DND-41 (cell line): ENCODE data around the gene PUM2.

Experiments
- ATAC-seq: fragments of 200-7000 bp; cut with Tn5 transposase; 3 replicates; pipeline ENCODE4 v1.9.1; 2021; ENCODE audit warnings: low read depth; ENCODE audit not compliant: insufficient read depth
- DNase-seq: peaks from one replicate; pipeline ENCODE4 v3.0.0-alpha.2; 2020
- H2AFZ ChIP-seq: 2 replicates; pipeline ENCODE4 v1.6.0; 2012; ENCODE audit warnings: low read depth, low read length
- H3K27ac ChIP-seq: 2 replicates; pipeline ENCODE4 v1.5.1; 2012; ENCODE audit warnings: low read length, inconsistent platforms
- H3K27me3 ChIP-seq: fragments of 200-600 bp; sonication (generic); 2 replicates; pipeline ENCODE4 v1.6.0; 2012; ENCODE audit warnings: low read length, mild to moderate bottlenecking, inconsistent platforms; ENCODE audit not compliant: insufficient read depth, poor library complexity
- H3K36me3 ChIP-seq: 2 replicates; pipeline ENCODE4 v1.5.1; 2012; ENCODE audit warnings: low read length, inconsistent platforms; ENCODE audit not compliant: insufficient read depth
- H3K4me1 ChIP-seq: 2 replicates; pipeline ENCODE4 v1.5.1; 2012; ENCODE audit warnings: mild to moderate bottlenecking, low read length; ENCODE audit not compliant: insufficient read depth
- H3K4me2 ChIP-seq: 2 replicates; pipeline ENCODE4 v1.6.0; 2012; ENCODE audit warnings: mild to moderate bottlenecking, moderate library complexity, low read length, inconsistent platforms; ENCODE audit not compliant: insufficient read depth
- H3K4me3 ChIP-seq, 2 experiments: fragments of 200-600 bp in 1 of 2; shearing (Covaris generic) in 1 of 2; 2 replicates each; pipeline ENCODE4 v1.5.1; 2012 to 2016; ENCODE audit warnings: inconsistent platforms in 2 of 2, low read length in 2 of 2, mild to moderate bottlenecking in 2 of 2, low read depth in 1 of 2, moderate library complexity in 1 of 2
- H3K79me2 ChIP-seq: 2 replicates; pipeline ENCODE4 v1.6.0; 2012; ENCODE audit warnings: low read length, inconsistent platforms; ENCODE audit not compliant: insufficient read depth
- H3K9ac ChIP-seq: 2 replicates; pipeline ENCODE4 v1.6.0; 2012; ENCODE audit warnings: low read depth, mild to moderate bottlenecking, inconsistent platforms, low read length, moderate library complexity
- H3K9me3 ChIP-seq: 2 replicates; pipeline ENCODE4 v1.5.1; 2012; ENCODE audit warnings: low read length, moderate library complexity, mild to moderate bottlenecking, inconsistent platforms; ENCODE audit not compliant: insufficient read depth, severe bottlenecking
- H4K20me1 ChIP-seq: 2 replicates; pipeline ENCODE4 v1.6.0; 2012; ENCODE audit warnings: low read length; ENCODE audit not compliant: insufficient read depth
- EZH2 ChIP-seq: IDR thresholded peaks from 3 replicates; pipeline ENCODE4 v1.6.1; 2012; ENCODE audit warnings: borderline replicate concordance, low read depth, mild to moderate bottlenecking, moderate library complexity, low read length, inconsistent platforms; ENCODE audit not compliant: severe bottlenecking
- TF ChIP-seq, protein P1 (sequence below): IDR thresholded peaks from 2 replicates; pipeline ENCODE4 v1.5.1; 2012; ENCODE audit warnings: borderline replicate concordance, low read length, moderate library complexity, mild to moderate bottlenecking; ENCODE audit not compliant: poor library complexity, severe bottlenecking; ENCODE audit errors: extremely low read depth

PUM2 gene

GRCh38 chr2:20200697-20201555 lies 149.7 kb downstream of the PUM2 start:
- no peaks in the 10 kb centered on the region for H3K36me3 ChIP-seq
- H3K79me2 ChIP-seq, result no peaks in the 10 kb centered on the region
- no peaks in the 10 kb centered on the region for H3K27me3 ChIP-seq
- no peak for ATAC-seq
- H3K4me1 ChIP-seq, result no peaks in the 10 kb centered on the region
- H3K9me3 ChIP-seq, result no peaks in the 10 kb centered on the region
- H3K9ac ChIP-seq, result no peak overlapping the region
- H4K20me1 ChIP-seq, result peaks cover 6% of the 10 kb centered on the region; the same call in 1 of the 2 replicates
- no peak for TF ChIP-seq EZH2
- TF ChIP-seq, protein P1, sequence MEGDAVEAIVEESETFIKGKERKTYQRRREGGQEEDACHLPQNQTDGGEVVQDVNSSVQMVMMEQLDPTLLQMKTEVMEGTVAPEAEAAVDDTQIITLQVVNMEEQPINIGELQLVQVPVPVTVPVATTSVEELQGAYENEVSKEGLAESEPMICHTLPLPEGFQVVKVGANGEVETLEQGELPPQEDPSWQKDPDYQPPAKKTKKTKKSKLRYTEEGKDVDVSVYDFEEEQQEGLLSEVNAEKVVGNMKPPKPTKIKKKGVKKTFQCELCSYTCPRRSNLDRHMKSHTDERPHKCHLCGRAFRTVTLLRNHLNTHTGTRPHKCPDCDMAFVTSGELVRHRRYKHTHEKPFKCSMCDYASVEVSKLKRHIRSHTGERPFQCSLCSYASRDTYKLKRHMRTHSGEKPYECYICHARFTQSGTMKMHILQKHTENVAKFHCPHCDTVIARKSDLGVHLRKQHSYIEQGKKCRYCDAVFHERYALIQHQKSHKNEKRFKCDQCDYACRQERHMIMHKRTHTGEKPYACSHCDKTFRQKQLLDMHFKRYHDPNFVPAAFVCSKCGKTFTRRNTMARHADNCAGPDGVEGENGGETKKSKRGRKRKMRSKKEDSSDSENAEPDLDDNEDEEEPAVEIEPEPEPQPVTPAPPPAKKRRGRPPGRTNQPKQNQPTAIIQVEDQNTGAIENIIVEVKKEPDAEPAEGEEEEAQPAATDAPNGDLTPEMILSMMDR, result no peak
- no peak overlapping the region for H3K4me3 ChIP-seq
- no peak for DNase-seq
- no peak overlapping the region for H2AFZ ChIP-seq
- H3K27ac ChIP-seq, result no peak overlapping the region
- H3K4me2 ChIP-seq, result no peak overlapping the region

DNA sequence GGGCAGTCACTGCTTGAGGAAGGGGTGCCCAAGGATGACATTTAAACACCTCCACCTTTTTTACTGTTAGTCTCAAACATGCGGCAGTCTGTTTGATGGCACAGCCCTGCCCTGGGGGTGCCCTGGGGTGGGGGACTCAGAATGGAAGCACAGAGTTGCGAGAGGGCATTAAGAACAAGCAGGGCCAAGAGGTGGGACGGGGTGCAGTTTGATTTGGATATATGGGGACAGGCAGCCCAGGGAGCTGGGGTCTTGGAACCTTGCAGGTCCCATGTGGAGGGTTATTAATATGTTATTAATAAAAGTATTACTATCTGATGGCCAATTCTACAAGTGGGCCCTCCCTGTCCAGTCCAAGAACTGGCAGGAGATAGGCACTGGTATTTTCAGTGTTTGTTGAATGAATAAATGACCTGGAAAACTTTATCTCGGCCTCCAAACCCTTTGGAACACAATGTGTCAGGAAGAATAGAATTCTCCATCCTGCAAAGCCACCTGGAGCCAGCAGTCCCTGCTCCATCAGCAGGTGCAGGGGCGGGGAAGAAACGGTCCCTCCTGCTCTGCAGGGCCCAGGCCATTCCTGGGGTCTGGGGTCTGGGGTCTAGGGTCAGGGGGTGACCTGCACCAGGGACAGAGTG lies 150.9 kb downstream of the PUM2 start:
- no peak overlapping the region for H3K9ac ChIP-seq
- no peaks in the 10 kb centered on the region for H3K9me3 ChIP-seq
- H2AFZ ChIP-seq, result no peak overlapping the region
- no peak overlapping the region for H3K27ac ChIP-seq
- no peak for DNase-seq
- no peaks in the 10 kb centered on the region for H3K36me3 ChIP-seq
- no peak for ATAC-seq
- H3K27me3 ChIP-seq, result no peaks in the 10 kb centered on the region
- no peak overlapping the region for H3K4me3 ChIP-seq
- no peak overlapping the region for H3K4me2 ChIP-seq
- TF ChIP-seq, protein P1, result no peak
- TF ChIP-seq EZH2, result no peak
- H3K79me2 ChIP-seq, result no peaks in the 10 kb centered on the region
- H3K4me1 ChIP-seq, result no peaks in the 10 kb centered on the region
- peaks cover 6% of the 10 kb centered on the region; the same call in 1 of the 2 replicates for H4K20me1 ChIP-seq

- ATAC-seq (no peak), DNase-seq (no peak)
- Histone ChIP-seq H4K20me1 (peaks cover 6% of the 10 kb centered on the region; the same call in 1 of the 2 replicates), H3K9ac (no peak overlapping the region), H2AFZ (no peak overlapping the region), H3K79me2 (no peaks in the 10 kb centered on the region), H3K4me1 (no peaks in the 10 kb centered on the region), H3K4me2 (no peak overlapping the region), H3K27me3 (no peaks in the 10 kb centered on the region), H3K27ac (no peak overlapping the region), H3K4me3 (no peak overlapping the region), H3K9me3 (no peaks in the 10 kb centered on the region), H3K36me3 (no peaks in the 10 kb centered on the region)
- TF ChIP-seq, protein P1, result no peak
- no peak for TF ChIP-seq EZH2
These were observed 151.6 kb downstream of the PUM2 start for GRCh38 chr2:20198796-20199632.
